GM12873 (cell line): ENCODE results near the gene ENOX1.

ENCODE experiments used
- TF ChIP-seq, protein P1 (sequence below): IDR thresholded peaks from 2 replicates; pipeline ENCODE4 v1.5.1; 2012; ENCODE audit warnings: low read depth, mild to moderate bottlenecking, moderate library complexity, low read length, control low read depth; ENCODE audit not compliant: insufficient read depth; ENCODE audit errors: missing control alignments

Gene ENOX1

DNA sequence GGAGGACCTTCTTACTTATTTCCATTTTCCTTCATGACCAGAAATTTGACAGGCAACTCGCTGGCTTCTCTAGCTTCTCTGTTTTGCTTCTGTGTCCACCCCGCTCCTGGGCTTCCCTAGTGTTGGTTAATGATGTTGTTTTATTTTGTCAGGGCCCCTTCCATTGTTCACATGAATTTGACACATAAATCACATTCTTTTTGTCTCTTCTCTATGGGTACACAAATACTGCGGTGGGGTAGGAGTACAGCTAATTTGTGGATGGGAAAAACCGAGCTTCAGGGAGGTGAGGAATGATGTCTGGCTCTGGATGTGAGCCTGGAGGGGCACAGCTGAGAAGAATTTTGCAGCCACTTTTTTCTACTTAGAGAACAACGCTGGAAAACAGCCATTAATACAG, 563.6 kb downstream of the ENOX1 start:
- TF ChIP-seq, protein P1, sequence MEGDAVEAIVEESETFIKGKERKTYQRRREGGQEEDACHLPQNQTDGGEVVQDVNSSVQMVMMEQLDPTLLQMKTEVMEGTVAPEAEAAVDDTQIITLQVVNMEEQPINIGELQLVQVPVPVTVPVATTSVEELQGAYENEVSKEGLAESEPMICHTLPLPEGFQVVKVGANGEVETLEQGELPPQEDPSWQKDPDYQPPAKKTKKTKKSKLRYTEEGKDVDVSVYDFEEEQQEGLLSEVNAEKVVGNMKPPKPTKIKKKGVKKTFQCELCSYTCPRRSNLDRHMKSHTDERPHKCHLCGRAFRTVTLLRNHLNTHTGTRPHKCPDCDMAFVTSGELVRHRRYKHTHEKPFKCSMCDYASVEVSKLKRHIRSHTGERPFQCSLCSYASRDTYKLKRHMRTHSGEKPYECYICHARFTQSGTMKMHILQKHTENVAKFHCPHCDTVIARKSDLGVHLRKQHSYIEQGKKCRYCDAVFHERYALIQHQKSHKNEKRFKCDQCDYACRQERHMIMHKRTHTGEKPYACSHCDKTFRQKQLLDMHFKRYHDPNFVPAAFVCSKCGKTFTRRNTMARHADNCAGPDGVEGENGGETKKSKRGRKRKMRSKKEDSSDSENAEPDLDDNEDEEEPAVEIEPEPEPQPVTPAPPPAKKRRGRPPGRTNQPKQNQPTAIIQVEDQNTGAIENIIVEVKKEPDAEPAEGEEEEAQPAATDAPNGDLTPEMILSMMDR: no peak

- TF ChIP-seq, protein P1: no peak
These were observed 564.7 kb downstream of the ENOX1 start for GRCh38 chr13:43222086-43222485.

- TF ChIP-seq, protein P1: no peak
These were observed 565.2 kb downstream of the ENOX1 start for GRCh38 chr13:43221611-43222010.

DNA sequence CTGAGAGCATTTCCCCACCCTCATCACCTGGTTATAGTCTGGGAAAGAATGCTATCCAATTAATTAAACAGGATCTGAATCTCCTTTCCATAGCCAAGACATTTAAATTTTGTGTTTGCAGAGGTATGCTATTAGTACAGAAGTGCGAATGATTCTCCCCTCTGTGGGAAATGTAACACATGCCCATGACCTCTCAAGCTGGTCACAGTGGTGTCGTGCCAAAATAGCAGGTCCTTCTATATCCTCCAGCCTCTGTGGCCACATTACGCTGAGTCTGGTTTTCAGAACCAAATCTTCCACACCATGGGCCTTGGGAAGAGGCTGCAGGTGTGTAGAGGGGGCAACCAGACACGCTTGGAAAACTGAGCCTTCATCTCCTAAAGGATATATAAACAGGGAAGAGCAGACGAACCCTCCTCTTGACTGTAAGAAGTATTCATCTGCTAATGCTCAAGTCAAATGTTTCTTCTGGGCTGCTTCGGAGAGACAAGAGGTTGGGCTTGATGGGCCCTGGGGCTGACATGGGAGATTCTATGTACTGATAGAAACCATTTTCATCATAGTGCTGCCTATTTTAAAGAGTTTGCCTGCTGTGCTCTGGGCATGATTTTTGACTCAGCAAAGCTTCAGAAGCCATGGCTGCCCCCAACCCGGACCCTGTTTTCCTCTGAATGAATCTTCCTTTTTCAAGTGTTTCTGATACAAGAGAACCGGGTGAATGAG, 565.7 kb downstream of the ENOX1 start:
- TF ChIP-seq, protein P1: no peak

- TF ChIP-seq, protein P1: no peak
These were observed 572.6 kb downstream of the ENOX1 start for GRCh38 chr13:43214124-43214523.

- TF ChIP-seq, protein P1: no peak
These were observed 579.9 kb downstream of the ENOX1 start for GRCh38 chr13:43206838-43207237.

- TF ChIP-seq, protein P1: no peak
These were observed 581.4 kb downstream of the ENOX1 start for GRCh38 chr13:43205416-43205815.
